ENCODE results near the gene KEL. TPM values are rescaled to one million over a fixed set of nuclear protein-coding genes. Genes with fewer than 3 reads are reported as not detected.

KEL gene
- total RNA-seq, 1 experiment from 2014 or later = 0.91 TPM

GRCh38 chr7:142918901-142919300, 43.3 kb downstream of the KEL start:
- no TSS peak for BruUV-seq (replicated peaks)
- H2AFZ ChIP-seq (ENCODE audit: low read depth, low read length, poor library complexity, severe bottlenecking) = no peak overlapping the region
- RAD21 ChIA-PET (ENCODE audit: low non-redundant PET in 1 of 2, low total read pairs in 2 of 2, uncharacterized antibody in 2 of 2, unreplicated experiment in 2 of 2) = no interaction called here
- intact Hi-C loops (cut with micrococcal nuclease) = no loop called here
- no peak overlapping the region for H3K4me2 ChIP-seq (ENCODE audit: low read length)
- CTCF ChIA-PET = interaction anchor here (1.1 to 1.2 kb wide), 2 partner anchors 9 to 42 kb away, joined by 3 to 7 read pairs; no protein-coding TSS in a partner anchor
- H3K9me3 ChIP-seq (ENCODE audit: control insufficient read depth in 1 of 2, insufficient read depth in 1 of 2, low read depth in 1 of 2, low read length in 2 of 2) = no peaks in the 10 kb centered on the region
- H3K27me3 ChIP-seq (ENCODE audit: insufficient read depth, low read length) = peaks cover 25% of the 10 kb centered on the region
- H3K36me3 ChIP-seq (ENCODE audit: control insufficient read depth in 1 of 2, insufficient read depth in 2 of 2, low read length in 2 of 2) = no peaks in the 10 kb centered on the region
- H4K20me1 ChIP-seq (ENCODE audit: insufficient read depth) = no peaks in the 10 kb centered on the region
- no peak for ATAC-seq
- DNase-seq (ENCODE audit: low read depth, low spot score) = no peak
- no peak for TF ChIP-seq RAD21 (IDR thresholded peaks at IDR 0.05; ENCODE audit: low read depth)
- no peak for TF ChIP-seq SP1 (IDR thresholded peaks at IDR 0.05; ENCODE audit: low read depth)
- TF ChIP-seq POLR2A (IDR thresholded peaks at IDR 0.05; ENCODE audit: borderline replicate concordance, extremely low read depth, insufficient read depth, insufficient read length) = no peak
- TF ChIP-seq EZH2 (IDR thresholded peaks at IDR 0.05) = no peak
- TF ChIP-seq REST (IDR thresholded peaks at IDR 0.05; ENCODE audit: low read depth) = no peak
- no peak for TF ChIP-seq EZH2phosphoT487 (IDR thresholded peaks at IDR 0.05; ENCODE audit: borderline replicate concordance)
- no peak for TF ChIP-seq MAX (IDR thresholded peaks at IDR 0.05)
- TF ChIP-seq, protein P1, sequence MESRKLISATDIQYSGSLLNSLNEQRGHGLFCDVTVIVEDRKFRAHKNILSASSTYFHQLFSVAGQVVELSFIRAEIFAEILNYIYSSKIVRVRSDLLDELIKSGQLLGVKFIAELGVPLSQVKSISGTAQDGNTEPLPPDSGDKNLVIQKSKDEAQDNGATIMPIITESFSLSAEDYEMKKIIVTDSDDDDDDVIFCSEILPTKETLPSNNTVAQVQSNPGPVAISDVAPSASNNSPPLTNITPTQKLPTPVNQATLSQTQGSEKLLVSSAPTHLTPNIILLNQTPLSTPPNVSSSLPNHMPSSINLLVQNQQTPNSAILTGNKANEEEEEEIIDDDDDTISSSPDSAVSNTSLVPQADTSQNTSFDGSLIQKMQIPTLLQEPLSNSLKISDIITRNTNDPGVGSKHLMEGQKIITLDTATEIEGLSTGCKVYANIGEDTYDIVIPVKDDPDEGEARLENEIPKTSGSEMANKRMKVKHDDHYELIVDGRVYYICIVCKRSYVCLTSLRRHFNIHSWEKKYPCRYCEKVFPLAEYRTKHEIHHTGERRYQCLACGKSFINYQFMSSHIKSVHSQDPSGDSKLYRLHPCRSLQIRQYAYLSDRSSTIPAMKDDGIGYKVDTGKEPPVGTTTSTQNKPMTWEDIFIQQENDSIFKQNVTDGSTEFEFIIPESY (IDR thresholded peaks at IDR 0.05; ENCODE audit: extremely low read depth, insufficient replicate concordance, low read length) = no peak
- no peak for TF ChIP-seq ZFX (IDR thresholded peaks at IDR 0.05)
- no peak for TF ChIP-seq ELF1 (IDR thresholded peaks at IDR 0.05; ENCODE audit: borderline replicate concordance, low read depth)
- TF ChIP-seq JUND (IDR thresholded peaks at IDR 0.05) = no peak
- TF ChIP-seq CEBPB (IDR thresholded peaks at IDR 0.05; ENCODE audit: low read depth) = no peak
- TF ChIP-seq POLR2AphosphoS5 (IDR thresholded peaks at IDR 0.05; ENCODE audit: low read depth, low read length) = no peak
- no peak overlapping the region for H3K9ac ChIP-seq (ENCODE audit: low read length)
- no peaks in the 10 kb centered on the region for H3K9me2 ChIP-seq (ENCODE audit: insufficient read depth)
- H3K27ac ChIP-seq (ENCODE audit: low read depth, low read length) = no peak overlapping the region
- no peak overlapping the region for H3K4me3 ChIP-seq (replicated peaks in 1 of 2; ENCODE audit: low read depth in 1 of 2, low read length in 2 of 2)
- H3K4me1 ChIP-seq (ENCODE audit: control insufficient read depth in 1 of 2, insufficient read depth in 2 of 2, low read length in 2 of 2) = no peaks in the 10 kb centered on the region
- H3K79me2 ChIP-seq (ENCODE audit: insufficient read depth, low read length) = no peaks in the 10 kb centered on the region
- POLR2A ChIA-PET = no interaction called here

Data from HCT116 (cell line).